CD4-positive, alpha-beta memory T cell (primary cell): ENCODE results near the gene CYS1. TPM values are rescaled to one million over a fixed set of nuclear protein-coding genes. Genes with fewer than 3 reads are reported as not detected.
A peak's percentile ranks its signal among the peaks of the same experiment; 100 is the strongest.

Experiments
- CTCF ChIA-PET: fragments of 350-600 bp; sonication (Branson Sonifier 250); formaldehyde crosslinking; loops from one replicate; lab custom pipeline; 2021; ENCODE audit warnings: inconsistent platforms; ENCODE audit not compliant: partially characterized antibody; lab: Charles Lee
- POLR2A ChIA-PET: fragments of 350-600 bp; sonication (Branson Sonifier 250); formaldehyde crosslinking; loops from one replicate; lab custom pipeline; 2021; ENCODE audit not compliant: partially characterized antibody; lab: Charles Lee
- DNase-seq, 5 donors: peaks; one replicate each; pipeline versions ENCODE4 v3.0.0 to v3.0.0-alpha.2; 2020 to 2022; ENCODE audit warnings: mixed read lengths in 1 of 5
- H3K27ac ChIP-seq: one replicate; pipeline ENCODE4 v1.7.0; 2013; ENCODE audit warnings: low read depth, low read length
- H3K27me3 ChIP-seq: 2 replicates; pipeline ENCODE4 v1.7.0; 2013; ENCODE audit warnings: mild to moderate bottlenecking, low read length, moderate library complexity; ENCODE audit not compliant: insufficient read depth
- H3K36me3 ChIP-seq: 2 replicates; pipeline ENCODE4 v1.7.0; 2013; ENCODE audit warnings: mild to moderate bottlenecking, low read length, moderate library complexity; ENCODE audit not compliant: insufficient read depth
- H3K4me1 ChIP-seq: 2 replicates; pipeline ENCODE4 v1.7.0; 2013; ENCODE audit warnings: mild to moderate bottlenecking, low read length, moderate library complexity; ENCODE audit not compliant: insufficient read depth
- H3K4me3 ChIP-seq, 2 donors: one replicate each; pipeline ENCODE4 v1.7.0; 2013; ENCODE audit warnings: low read length in 2 of 2, mild to moderate bottlenecking in 1 of 2
- H3K9me3 ChIP-seq, 2 donors: one replicate each; pipeline ENCODE4 v1.7.0; 2013; ENCODE audit warnings: low read length in 2 of 2, control low read depth in 1 of 2; ENCODE audit not compliant: control insufficient read depth in 1 of 2
- H3K27ac Mint-ChIP-seq, 7 donors: one replicate each; pipeline ENCODE4 v1.8.0; 2020 to 2021; ENCODE audit warnings: mixed read lengths in 7 of 7, mild to moderate bottlenecking in 6 of 7, inconsistent platforms in 3 of 7, moderate library complexity in 3 of 7
- H3K27me3 Mint-ChIP-seq, 2 donors: one replicate each; pipeline ENCODE4 v1.8.0; 2020 to 2021; ENCODE audit warnings: mixed read lengths in 2 of 2
- H3K36me3 Mint-ChIP-seq, 2 donors: one replicate each; pipeline ENCODE4 v1.8.0; 2020 to 2021; ENCODE audit warnings: mixed read lengths in 2 of 2, inconsistent platforms in 1 of 2, mild to moderate bottlenecking in 1 of 2
- H3K4me1 Mint-ChIP-seq, 4 donors: one replicate each; pipeline ENCODE4 v1.8.0; 2020 to 2021; ENCODE audit warnings: mixed read lengths in 4 of 4, mild to moderate bottlenecking in 1 of 4
- H3K4me3 Mint-ChIP-seq, 8 donors: one replicate each; pipeline ENCODE4 v1.8.0; 2020 to 2021; ENCODE audit warnings: mixed read lengths in 8 of 8, mild to moderate bottlenecking in 7 of 8, moderate library complexity in 6 of 8, inconsistent platforms in 3 of 8
- H3K9me3 Mint-ChIP-seq, 8 donors: one replicate each; pipeline ENCODE4 v1.8.0; 2020 to 2021; ENCODE audit warnings: mixed read lengths in 8 of 8, mild to moderate bottlenecking in 5 of 8, inconsistent platforms in 3 of 8, moderate library complexity in 1 of 8
- intact Hi-C: fragments of 100-400 bp; cut with micrococcal nuclease; formaldehyde crosslinking; loops from one replicate; pipeline ENCODE4 v1.15.1; 2023
- polyA plus RNA-seq, 2 donors: library from polyadenylated mRNA; unstranded; fragments of 300-500 nt; fragmentation: Illumina TruSeq; gene quantifications; one replicate each; pipeline ENCODE4 v1.2.3, GENCODE V29; 2021
- total RNA-seq, 2 experiments: library from RNA; stranded (reverse); gene quantifications; one replicate each; pipeline ENCODE4 v1.2.3, GENCODE V29; 2021

Gene CYS1
- total and polyA plus RNA-seq, 4 experiments from 2014 or later, result not detected

- peaks cover 0 to 4% (median 0%) of the 10 kb centered on the region in 4 donors for H3K4me1 Mint-ChIP-seq
- ChIA-PET CTCF (interaction anchor here (1.0 kb wide), 1 partner anchor 74 kb away, joined by 3 read pairs; no protein-coding TSS in a partner anchor), POLR2A (no interaction called here)
- H3K4me1 ChIP-seq, result peaks cover 6% of the 10 kb centered on the region
- no peak overlapping the region for H3K4me3 ChIP-seq
- H3K36me3 Mint-ChIP-seq, result peaks cover 4 to 11% of the 10 kb centered on the region in 2 donors
- no peaks in the 10 kb centered on the region for H3K36me3 ChIP-seq
- H3K4me3 Mint-ChIP-seq, result no peak overlapping the region
- no peak for DNase-seq
- intact Hi-C loops, result no loop called here
- no peaks in the 10 kb centered on the region for H3K9me3 Mint-ChIP-seq
- no peak overlapping the region for H3K27ac ChIP-seq
- H3K27ac Mint-ChIP-seq, result no peak overlapping the region
- peaks cover 0 to 2% of the 10 kb centered on the region in 2 donors for H3K27me3 Mint-ChIP-seq
- H3K27me3 ChIP-seq, result no peaks in the 10 kb centered on the region
- H3K9me3 ChIP-seq, result no peaks in the 10 kb centered on the region
These were observed 20.5 kb downstream of the CYS1 start for GRCh38 chr2:10059552-10060335.

GRCh38 chr2:10059016-10059351, 21.2 kb downstream of the CYS1 start:
- DNase-seq, result no peak
- Mint-ChIP-seq H3K9me3 (no peaks in the 10 kb centered on the region), H3K27me3 (peaks cover 0 to 2% of the 10 kb centered on the region in 2 donors), H3K4me3 (no peak overlapping the region), H3K4me1 (peaks cover 0 to 4% (median 0%) of the 10 kb centered on the region in 4 donors), H3K27ac (no peak overlapping the region), H3K36me3 (peaks cover 12 to 19% of the 10 kb centered on the region in 2 donors)
- POLR2A ChIA-PET, result no interaction called here
- Histone ChIP-seq H3K27me3 (no peaks in the 10 kb centered on the region), H3K4me3 (no peak overlapping the region), H3K36me3 (no peaks in the 10 kb centered on the region), H3K4me1 (peaks cover 6% of the 10 kb centered on the region), H3K9me3 (no peaks in the 10 kb centered on the region), H3K27ac (no peak overlapping the region)
- intact Hi-C loops, result no loop called here
- CTCF ChIA-PET, result no interaction called here

GRCh38 chr2:10058251-10059015, 21.8 kb downstream of the CYS1 start:
- Mint-ChIP-seq H3K36me3 (peaks cover 17 to 24% of the 10 kb centered on the region in 2 donors), H3K27me3 (peaks cover 0 to 2% of the 10 kb centered on the region in 2 donors), H3K4me3 (no peak overlapping the region), H3K9me3 (no peaks in the 10 kb centered on the region), H3K27ac (no peak overlapping the region), H3K4me1 (peaks cover 0 to 4% (median 0%) of the 10 kb centered on the region in 4 donors)
- Histone ChIP-seq H3K9me3 (no peaks in the 10 kb centered on the region), H3K27ac (no peak overlapping the region), H3K4me3 (no peak overlapping the region), H3K36me3 (peaks cover 2% of the 10 kb centered on the region), H3K4me1 (peaks cover 6% of the 10 kb centered on the region), H3K27me3 (no peaks in the 10 kb centered on the region)
- ChIA-PET POLR2A (no interaction called here), CTCF (interaction anchor here (0.6 to 2.5 kb wide), 3 partner anchors 11 to 244 kb away, joined by 3 to 14 read pairs (median 8); no protein-coding TSS in a partner anchor)
- DNase-seq, result no peak
- intact Hi-C loops, result no loop called here

- Histone ChIP-seq H3K9me3 (no peaks in the 10 kb centered on the region), H3K27ac (no peak overlapping the region), H3K4me3 (no peak overlapping the region), H3K36me3 (peaks cover 10% of the 10 kb centered on the region), H3K4me1 (peaks cover 6% of the 10 kb centered on the region), H3K27me3 (no peaks in the 10 kb centered on the region)
- Mint-ChIP-seq H3K4me1 (peaks cover 0 to 4% (median 0%) of the 10 kb centered on the region in 4 donors), H3K27me3 (peaks cover 0 to 2% of the 10 kb centered on the region in 2 donors), H3K9me3 (no peaks in the 10 kb centered on the region), H3K4me3 (peak overlapping the region in 2 of 8 donors; percentile 39 to 43), H3K27ac (no peak overlapping the region), H3K36me3 (peaks cover 26 to 33% of the 10 kb centered on the region in 2 donors)
- POLR2A ChIA-PET, result no interaction called here
- intact Hi-C loops, result no loop called here
- CTCF ChIA-PET, result interaction anchor here (0.8 to 2.5 kb wide), 4 partner anchors 10 to 73 kb away, joined by 3 to 14 read pairs (median 6); no protein-coding TSS in a partner anchor
- no peak for DNase-seq
These were observed 22.7 kb downstream of the CYS1 start for GRCh38 chr2:10057231-10058107.

- no peak for DNase-seq
- H3K36me3 Mint-ChIP-seq, result peaks cover 33 to 39% of the 10 kb centered on the region in 2 donors
- H3K9me3 ChIP-seq, result no peaks in the 10 kb centered on the region
- H3K4me3 ChIP-seq, result no peak overlapping the region
- intact Hi-C loops, result no loop called here
- peaks cover 6% of the 10 kb centered on the region for H3K4me1 ChIP-seq
- POLR2A ChIA-PET, result no interaction called here
- peaks cover 17% of the 10 kb centered on the region for H3K36me3 ChIP-seq
- H3K4me3 Mint-ChIP-seq, result no peak overlapping the region
- no peaks in the 10 kb centered on the region for H3K27me3 ChIP-seq
- no peaks in the 10 kb centered on the region for H3K9me3 Mint-ChIP-seq
- H3K27ac ChIP-seq, result no peak overlapping the region
- peaks cover 0 to 2% of the 10 kb centered on the region in 2 donors for H3K27me3 Mint-ChIP-seq
- CTCF ChIA-PET, result interaction anchor here (0.8 to 2.5 kb wide), 4 partner anchors 9 to 72 kb away, joined by 3 to 14 read pairs (median 6); no protein-coding TSS in a partner anchor
- H3K27ac Mint-ChIP-seq, result no peak overlapping the region
- H3K4me1 Mint-ChIP-seq, result peaks cover 0 to 5% (median 0%) of the 10 kb centered on the region in 4 donors
These were observed 23.8 kb downstream of the CYS1 start for GRCh38 chr2:10056439-10056838.

GRCh38 chr2:10054976-10055375, 25.2 kb downstream of the CYS1 start:
- CTCF ChIA-PET, result no interaction called here
- H3K27me3 Mint-ChIP-seq, result peaks cover 0 to 2% of the 10 kb centered on the region in 2 donors
- H3K27ac Mint-ChIP-seq, result no peak overlapping the region
- intact Hi-C loops, result no loop called here
- Histone ChIP-seq H3K4me3 (no peak overlapping the region), H3K9me3 (no peaks in the 10 kb centered on the region), H3K36me3 (peaks cover 17% of the 10 kb centered on the region), H3K27me3 (no peaks in the 10 kb centered on the region), H3K27ac (no peak overlapping the region), H3K4me1 (peaks cover 6% of the 10 kb centered on the region)
- H3K4me3 Mint-ChIP-seq, result no peak overlapping the region
- DNase-seq, result no peak
- H3K9me3 Mint-ChIP-seq, result no peaks in the 10 kb centered on the region
- POLR2A ChIA-PET, result no interaction called here
- H3K4me1 Mint-ChIP-seq, result peaks cover 0 to 5% (median 0%) of the 10 kb centered on the region in 4 donors
- H3K36me3 Mint-ChIP-seq, result peaks cover 33 to 39% of the 10 kb centered on the region in 2 donors
